HG03439 (cell line): ENCODE data around the gene SFT2D2.

Source experiments
- ATAC-seq: cut with Tn5 transposase; IDR thresholded peaks from one replicate; pipeline ENCODE4 v1.9.1; 2021; ENCODE audit warnings: mild to moderate bottlenecking, moderate library complexity; ENCODE audit not compliant: unreplicated experiment

The SFT2D2 gene

DNA sequence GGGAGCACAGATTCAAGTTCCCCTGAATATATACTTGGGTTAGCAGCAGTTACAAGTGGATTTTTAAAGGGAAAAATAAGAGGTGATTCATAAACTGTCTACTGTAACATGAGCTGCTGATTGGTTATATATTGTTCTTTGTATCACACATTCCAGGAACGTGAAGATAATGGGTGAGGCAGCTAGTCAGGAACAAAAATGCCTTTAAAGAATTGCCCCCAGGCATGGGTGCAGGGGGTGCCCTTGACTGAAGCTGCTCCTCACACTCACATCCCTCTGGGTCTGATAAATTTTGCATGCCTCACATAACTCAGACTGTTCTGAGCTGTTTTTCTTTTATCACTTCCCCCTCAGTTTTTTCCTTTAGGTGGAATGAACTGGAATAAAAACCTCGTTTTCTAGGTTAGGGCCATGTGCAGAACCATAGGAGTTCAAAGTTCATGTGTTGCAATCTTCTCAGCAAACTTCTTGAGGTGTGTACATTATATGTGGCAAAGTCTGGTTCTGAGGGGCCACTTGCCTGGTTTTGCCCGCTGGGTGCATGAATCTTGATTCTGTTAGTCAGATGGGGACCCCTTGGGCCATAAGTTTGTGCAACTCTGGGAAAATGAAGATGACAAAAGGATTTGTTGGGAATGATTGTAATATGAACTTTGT lies 76.0 kb downstream of the SFT2D2 start:
- ATAC-seq, result no peak
